Ishikawa (cell line): ENCODE data around the gene CLDN22.

Experiments
- EP300 ChIP-seq: IDR thresholded peaks from 2 replicates; pipeline ENCODE4 v1.6.1; 2012; ENCODE audit warnings: borderline replicate concordance
- FOXM1 ChIP-seq: IDR thresholded peaks from 2 replicates; pipeline ENCODE4 v1.6.1; 2012; ENCODE audit warnings: low read depth, borderline replicate concordance
- MAX ChIP-seq: IDR thresholded peaks from 2 replicates; pipeline ENCODE4 v1.6.1; 2012
- NFIC ChIP-seq: IDR thresholded peaks from 2 replicates; pipeline ENCODE4 v1.6.1; 2012
- RAD21 ChIP-seq: IDR thresholded peaks from 2 replicates; pipeline ENCODE4 v1.6.1; 2012; ENCODE audit warnings: low read depth
- TAF1 ChIP-seq: IDR thresholded peaks from 2 replicates; pipeline ENCODE4 v1.6.1; 2012; ENCODE audit warnings: low read depth, mild to moderate bottlenecking
- TCF12 ChIP-seq: IDR thresholded peaks from 2 replicates; pipeline ENCODE4 v1.6.1; 2012; ENCODE audit warnings: low read depth
- TEAD4 ChIP-seq: IDR thresholded peaks from 2 replicates; pipeline ENCODE4 v1.6.1; 2012
- TF ChIP-seq, protein P1 (sequence below): IDR thresholded peaks from 2 replicates; pipeline ENCODE4 v1.6.1; 2012
- TF ChIP-seq, protein P2 (sequence below): IDR thresholded peaks from 2 replicates; pipeline ENCODE4 v1.6.1; 2012; ENCODE audit warnings: low read depth, mild to moderate bottlenecking

GRCh38 chr4:183333983-183334382 is 13.9 kb upstream of the CLDN22 start:
- TF ChIP-seq, protein P1, sequence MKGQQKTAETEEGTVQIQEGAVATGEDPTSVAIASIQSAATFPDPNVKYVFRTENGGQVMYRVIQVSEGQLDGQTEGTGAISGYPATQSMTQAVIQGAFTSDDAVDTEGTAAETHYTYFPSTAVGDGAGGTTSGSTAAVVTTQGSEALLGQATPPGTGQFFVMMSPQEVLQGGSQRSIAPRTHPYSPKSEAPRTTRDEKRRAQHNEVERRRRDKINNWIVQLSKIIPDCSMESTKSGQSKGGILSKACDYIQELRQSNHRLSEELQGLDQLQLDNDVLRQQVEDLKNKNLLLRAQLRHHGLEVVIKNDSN: no peak
- TF ChIP-seq FOXM1 (no peak), MAX (no peak), TCF12 (no peak), TEAD4 (no peak), TAF1 (no peak), NFIC (no peak), EP300 (no peak), RAD21 (no peak)
- TF ChIP-seq, protein P2, sequence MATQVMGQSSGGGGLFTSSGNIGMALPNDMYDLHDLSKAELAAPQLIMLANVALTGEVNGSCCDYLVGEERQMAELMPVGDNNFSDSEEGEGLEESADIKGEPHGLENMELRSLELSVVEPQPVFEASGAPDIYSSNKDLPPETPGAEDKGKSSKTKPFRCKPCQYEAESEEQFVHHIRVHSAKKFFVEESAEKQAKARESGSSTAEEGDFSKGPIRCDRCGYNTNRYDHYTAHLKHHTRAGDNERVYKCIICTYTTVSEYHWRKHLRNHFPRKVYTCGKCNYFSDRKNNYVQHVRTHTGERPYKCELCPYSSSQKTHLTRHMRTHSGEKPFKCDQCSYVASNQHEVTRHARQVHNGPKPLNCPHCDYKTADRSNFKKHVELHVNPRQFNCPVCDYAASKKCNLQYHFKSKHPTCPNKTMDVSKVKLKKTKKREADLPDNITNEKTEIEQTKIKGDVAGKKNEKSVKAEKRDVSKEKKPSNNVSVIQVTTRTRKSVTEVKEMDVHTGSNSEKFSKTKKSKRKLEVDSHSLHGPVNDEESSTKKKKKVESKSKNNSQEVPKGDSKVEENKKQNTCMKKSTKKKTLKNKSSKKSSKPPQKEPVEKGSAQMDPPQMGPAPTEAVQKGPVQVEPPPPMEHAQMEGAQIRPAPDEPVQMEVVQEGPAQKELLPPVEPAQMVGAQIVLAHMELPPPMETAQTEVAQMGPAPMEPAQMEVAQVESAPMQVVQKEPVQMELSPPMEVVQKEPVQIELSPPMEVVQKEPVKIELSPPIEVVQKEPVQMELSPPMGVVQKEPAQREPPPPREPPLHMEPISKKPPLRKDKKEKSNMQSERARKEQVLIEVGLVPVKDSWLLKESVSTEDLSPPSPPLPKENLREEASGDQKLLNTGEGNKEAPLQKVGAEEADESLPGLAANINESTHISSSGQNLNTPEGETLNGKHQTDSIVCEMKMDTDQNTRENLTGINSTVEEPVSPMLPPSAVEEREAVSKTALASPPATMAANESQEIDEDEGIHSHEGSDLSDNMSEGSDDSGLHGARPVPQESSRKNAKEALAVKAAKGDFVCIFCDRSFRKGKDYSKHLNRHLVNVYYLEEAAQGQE: no peak
